Progenitor cell of endocrine pancreas (in vitro differentiated cells): Measurements from ENCODE around the gene MOB3B. TPM values are rescaled to one million over a fixed set of nuclear protein-coding genes. Genes with fewer than 3 reads are reported as not detected.

Experiments used
- DNase-seq: peaks from one replicate; pipeline ENCODE4 v3.0.0; 2021; ENCODE audit warnings: low spot score; ENCODE audit not compliant: unreplicated experiment
- H3K27ac Mint-ChIP-seq: 2 replicates; pipeline ENCODE4 v1.8.0; 2021; ENCODE audit warnings: mild to moderate bottlenecking, moderate library complexity, mixed read lengths
- H3K27me3 Mint-ChIP-seq: 2 replicates; pipeline ENCODE4 v1.8.0; 2021; ENCODE audit warnings: mixed read lengths
- H3K36me3 Mint-ChIP-seq: 2 replicates; pipeline ENCODE4 v1.8.0; 2022; ENCODE audit warnings: mixed read lengths; ENCODE audit not compliant: insufficient read depth
- H3K4me1 Mint-ChIP-seq: 2 replicates; pipeline ENCODE4 v1.8.0; 2021; ENCODE audit warnings: low read depth, mixed read lengths
- H3K4me3 Mint-ChIP-seq: 2 replicates; pipeline ENCODE4 v1.8.0; 2021; ENCODE audit warnings: low read depth, mild to moderate bottlenecking, moderate library complexity, mixed read lengths
- H3K9me3 Mint-ChIP-seq: 2 replicates; pipeline ENCODE4 v1.8.0; 2021; ENCODE audit warnings: low read depth, mixed read lengths
- CTCF ChIP-seq: fragments of 200-600 bp; sonication (generic); IDR thresholded peaks from one replicate; pipeline ENCODE4 v1.5.0; 2021; ENCODE audit warnings: antibody characterized with exemption, mild to moderate bottlenecking; ENCODE audit not compliant: unreplicated experiment
- total RNA-seq: library from RNA; stranded (reverse); gene quantifications from 2 replicates; pipeline ENCODE4 v1.2.1, GENCODE V29; 2021

The MOB3B gene
- total RNA-seq, 1 donor from 2014 or later: 15.4 TPM

GRCh38 chr9:27386571-27387091, 143.0 kb downstream of the MOB3B start:
- TF ChIP-seq CTCF: no peak
- DNase-seq: no peak
- Mint-ChIP-seq H3K4me1 (peaks cover 54% of the 10 kb centered on the region), H3K27ac (peak overlapping the region; percentile 39), H3K9me3 (no peaks in the 10 kb centered on the region), H3K36me3 (no peaks in the 10 kb centered on the region), H3K27me3 (no peaks in the 10 kb centered on the region), H3K4me3 (no peak overlapping the region)

DNA sequence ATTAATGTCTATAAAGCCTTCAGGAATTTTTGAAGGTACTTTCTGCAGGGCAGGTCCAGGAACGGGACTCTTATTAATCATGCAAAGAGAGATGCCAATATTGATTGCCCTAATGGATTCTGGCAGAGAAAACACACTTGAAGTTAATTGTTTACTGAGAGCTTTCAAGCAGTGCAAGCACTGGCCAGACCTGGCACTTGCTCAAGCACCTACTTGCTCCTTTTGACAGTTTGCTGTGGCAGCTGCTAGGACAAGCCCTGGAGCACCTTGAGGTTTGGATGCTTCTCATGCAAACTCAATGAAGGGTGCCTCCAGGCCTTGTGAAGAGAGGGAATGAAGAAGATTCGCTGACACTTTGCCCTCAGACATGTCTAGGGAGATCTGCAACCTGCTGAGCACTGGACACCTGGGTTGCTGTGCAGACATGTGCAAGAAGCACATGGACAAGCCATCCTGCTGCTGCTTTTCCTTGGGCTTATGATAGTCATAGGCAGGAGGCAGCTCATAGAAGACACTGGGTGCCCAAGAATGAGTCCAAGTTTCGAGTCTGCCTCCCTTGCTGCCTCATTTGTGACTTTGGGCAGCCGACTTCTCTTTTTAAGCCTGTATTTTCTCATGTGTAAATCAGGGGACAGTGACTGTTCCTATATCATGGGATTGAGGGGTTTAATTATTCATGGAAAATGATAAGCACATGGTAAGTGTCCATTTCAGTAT, 143.8 kb downstream of the MOB3B start:
- Mint-ChIP-seq H3K4me3 (peak overlapping the region; percentile 29), H3K27ac (peak overlapping the region; percentile 79)

DNA sequence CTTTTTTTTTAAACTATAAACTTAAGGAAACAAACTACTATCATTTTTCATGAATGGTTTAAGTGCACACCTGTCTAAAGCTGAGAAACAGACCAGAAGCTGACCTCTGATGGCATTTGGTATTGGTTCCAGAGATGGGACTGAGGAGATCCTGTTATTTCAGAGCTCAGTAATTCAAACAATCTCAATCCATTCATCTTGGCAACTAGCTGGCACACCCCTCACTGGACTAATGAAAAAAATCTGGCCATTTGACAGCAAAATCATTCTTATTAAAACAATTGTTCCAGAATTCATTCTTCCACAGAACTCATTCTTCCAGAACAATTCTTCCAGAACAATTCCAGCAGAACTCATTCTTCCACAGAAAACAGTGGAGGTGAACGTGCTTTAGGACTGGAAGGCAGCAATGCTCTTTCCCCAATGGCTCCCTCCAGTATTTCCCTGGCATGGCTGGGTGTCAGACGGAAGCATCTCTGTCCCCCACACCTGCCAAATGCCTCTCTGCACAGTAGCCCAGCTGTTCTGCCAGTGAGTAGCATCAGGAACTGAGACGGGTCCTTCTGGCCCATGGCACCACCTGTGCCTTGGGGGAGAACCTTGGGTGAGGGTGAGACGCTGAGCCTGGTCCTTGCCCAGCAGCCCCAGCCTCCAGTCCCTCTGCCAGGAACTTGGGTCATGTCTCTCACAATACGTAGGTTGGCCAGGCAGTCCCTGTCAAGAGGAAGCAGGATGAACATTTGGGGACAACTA, 145.2 kb downstream of the MOB3B start:
- Mint-ChIP-seq H3K36me3 (no peaks in the 10 kb centered on the region), H3K9me3 (no peaks in the 10 kb centered on the region), H3K27me3 (no peaks in the 10 kb centered on the region), H3K4me1 (peaks cover 68% of the 10 kb centered on the region), H3K27ac (peak overlapping the region; percentile 79), H3K4me3 (peak overlapping the region; percentile 18)
- TF ChIP-seq CTCF: no peak
- no peak for DNase-seq

More for the DNA sequence above, 143.8 kb downstream of the MOB3B start:
- DNase-seq: no peak
- Mint-ChIP-seq H3K27me3 (no peaks in the 10 kb centered on the region), H3K9me3 (no peaks in the 10 kb centered on the region), H3K4me1 (peaks cover 60% of the 10 kb centered on the region), H3K36me3 (no peaks in the 10 kb centered on the region)
- TF ChIP-seq CTCF: no peak

- no peak for TF ChIP-seq CTCF
- no peak overlapping the region for H3K27ac Mint-ChIP-seq
- no peak for DNase-seq
- no peaks in the 10 kb centered on the region for H3K9me3 Mint-ChIP-seq
- H3K36me3 Mint-ChIP-seq: no peaks in the 10 kb centered on the region
- H3K27me3 Mint-ChIP-seq: no peaks in the 10 kb centered on the region
- peaks cover 76% of the 10 kb centered on the region for H3K4me1 Mint-ChIP-seq
- H3K4me3 Mint-ChIP-seq: no peak overlapping the region
Observed at GRCh38 chr9:27383524-27383923, 146.1 kb downstream of the MOB3B start.

DNA sequence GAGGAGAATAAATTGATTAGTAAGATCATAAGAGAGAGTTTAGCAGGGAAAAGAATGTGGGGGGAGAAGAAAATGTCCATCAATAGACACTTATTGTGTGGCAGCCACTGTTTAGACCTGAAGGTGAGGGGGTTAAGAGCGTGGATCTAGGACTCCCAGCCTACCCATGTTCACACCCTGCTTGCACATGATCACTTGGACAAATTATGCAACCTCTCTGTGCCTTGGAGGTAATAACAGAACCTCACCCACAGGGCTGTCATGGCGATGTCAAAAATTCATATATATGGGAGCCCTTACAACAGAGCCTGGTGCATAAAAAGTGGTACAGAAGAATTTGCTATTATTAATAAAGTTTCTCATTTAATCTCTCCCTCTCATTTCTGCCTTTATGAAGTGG, 146.6 kb downstream of the MOB3B start:
- no peaks in the 10 kb centered on the region for H3K27me3 Mint-ChIP-seq
- no peaks in the 10 kb centered on the region for H3K36me3 Mint-ChIP-seq
- no peak overlapping the region for H3K4me3 Mint-ChIP-seq
- peaks cover 80% of the 10 kb centered on the region for H3K4me1 Mint-ChIP-seq
- H3K27ac Mint-ChIP-seq: peak overlapping the region; percentile 51
- no peaks in the 10 kb centered on the region for H3K9me3 Mint-ChIP-seq
- no peak for TF ChIP-seq CTCF
- no peak for DNase-seq
